Transverse colon (tissue), 4 donors: Measurements from ENCODE around the gene CHRM5.

ENCODE experiments used
- CTCF ChIP-seq, 5 experiments: fragments of 200-600 bp in 3 of 5; fragments of 450-650 bp in 2 of 5; sonication (generic) in 3 of 5; IDR thresholded peaks; 1 replicate in 2 of 5; 2 replicates in 3 of 5; pipeline ENCODE4 v1.5.1; 2016 to 2017; ENCODE audit warnings: antibody characterized with exemption in 5 of 5, inconsistent platforms in 3 of 5, mild to moderate bottlenecking in 2 of 5, moderate library complexity in 1 of 5
- POLR2A ChIP-seq: fragments of 450-650 bp; IDR thresholded peaks from one replicate; pipeline ENCODE4 v1.6.1; 2016; ENCODE audit warnings: antibody characterized with exemption, mild to moderate bottlenecking, moderate library complexity
- POLR2AphosphoS5 ChIP-seq, 3 donors: sonication (generic); formaldehyde crosslinking; IDR thresholded peaks; one replicate each; pipeline ENCODE4 v1.6.1; 2016; ENCODE audit warnings: antibody characterized with exemption in 3 of 3

GRCh38 chr15:34111488-34111887, 143.2 kb downstream of the CHRM5 start:
- TF ChIP-seq POLR2A: no peak
- TF ChIP-seq POLR2AphosphoS5 (IDR thresholded peaks at IDR 0.05): no peak
- no peak for TF ChIP-seq CTCF (IDR thresholded peaks at IDR 0.05)
